Mucosa of rectum (tissue), 2 donors: ENCODE results near the gene AASS.
"Not testable (repeated sequence)": the region's sequence is repeated elsewhere in the genome, so short reads cannot be mapped to it uniquely, and the experiment has no call there.

ENCODE experiments used
- H3K27ac ChIP-seq, 2 donors: one replicate each; pipeline ENCODE4 v1.7.0; 2013; ENCODE audit warnings: inconsistent platforms in 2 of 2, low read depth in 2 of 2, low read length in 2 of 2
- H3K27me3 ChIP-seq, 2 donors: one replicate each; pipeline ENCODE4 v1.7.0; 2013; ENCODE audit warnings: low read length in 2 of 2; ENCODE audit not compliant: control insufficient read depth in 2 of 2, insufficient read depth in 2 of 2
- H3K36me3 ChIP-seq, 2 donors: one replicate each; pipeline ENCODE4 v1.7.0; 2013; ENCODE audit warnings: low read length in 2 of 2; ENCODE audit not compliant: control insufficient read depth in 2 of 2, insufficient read depth in 2 of 2
- H3K4me1 ChIP-seq, 2 donors: one replicate each; pipeline ENCODE4 v1.7.0; 2013; ENCODE audit warnings: low read length in 2 of 2, mild to moderate bottlenecking in 1 of 2; ENCODE audit not compliant: control insufficient read depth in 2 of 2, insufficient read depth in 2 of 2
- H3K4me3 ChIP-seq, 2 donors: one replicate each; pipeline ENCODE4 v1.7.0; 2013; ENCODE audit warnings: low read length in 2 of 2
- H3K9ac ChIP-seq, 2 donors: one replicate each; pipeline ENCODE4 v1.7.0; 2013; ENCODE audit warnings: low read length in 2 of 2, low read depth in 1 of 2, mild to moderate bottlenecking in 1 of 2
- H3K9me3 ChIP-seq, 2 donors: one replicate each; pipeline ENCODE4 v1.7.0; 2013; ENCODE audit warnings: low read length in 2 of 2; ENCODE audit not compliant: control insufficient read depth in 2 of 2
- donor health status: healthy.
- donor health status: Normal muscosa, but diverticular disease.

Gene AASS

GRCh38 chr7:122148081-122148480, 4.0 kb upstream of the AASS start:
- no peak overlapping the region for H3K27ac ChIP-seq
- peaks cover 0 to under 1% of the 10 kb centered on the region in 2 donors for H3K27me3 ChIP-seq
- no peak overlapping the region for H3K4me3 ChIP-seq
- H3K9me3 ChIP-seq: no peaks in the 10 kb centered on the region
- peaks cover 6 to 10% of the 10 kb centered on the region in 2 donors for H3K4me1 ChIP-seq
- H3K36me3 ChIP-seq: no peaks in the 10 kb centered on the region
- H3K9ac ChIP-seq: no peak overlapping the region

- no peak overlapping the region for H3K4me3 ChIP-seq
- H3K4me1 ChIP-seq: peaks cover 6 to 12% of the 10 kb centered on the region in 2 donors
- H3K9ac ChIP-seq: no peak overlapping the region
- H3K9me3 ChIP-seq: no peaks in the 10 kb centered on the region
- peaks cover 0 to 5% of the 10 kb centered on the region in 2 donors for H3K27me3 ChIP-seq
- H3K27ac ChIP-seq: no peak overlapping the region
- H3K36me3 ChIP-seq: no peaks in the 10 kb centered on the region
These were observed 2.0 kb upstream of the AASS start for GRCh38 chr7:122145937-122146645.

- Histone ChIP-seq H3K4me1 (peaks cover 6 to 12% of the 10 kb centered on the region in 2 donors), H3K9me3 (no peaks in the 10 kb centered on the region), H3K36me3 (no peaks in the 10 kb centered on the region), H3K27me3 (peaks cover 0 to 5% of the 10 kb centered on the region in 2 donors), H3K27ac (peak overlapping the region; percentile 84), H3K9ac (peak overlapping the region; percentile 63 to 68), H3K4me3 (peak overlapping the region; percentile 75 to 85)
These were observed 686 bp downstream of the AASS start for GRCh38 chr7:122143376-122143750.

DNA sequence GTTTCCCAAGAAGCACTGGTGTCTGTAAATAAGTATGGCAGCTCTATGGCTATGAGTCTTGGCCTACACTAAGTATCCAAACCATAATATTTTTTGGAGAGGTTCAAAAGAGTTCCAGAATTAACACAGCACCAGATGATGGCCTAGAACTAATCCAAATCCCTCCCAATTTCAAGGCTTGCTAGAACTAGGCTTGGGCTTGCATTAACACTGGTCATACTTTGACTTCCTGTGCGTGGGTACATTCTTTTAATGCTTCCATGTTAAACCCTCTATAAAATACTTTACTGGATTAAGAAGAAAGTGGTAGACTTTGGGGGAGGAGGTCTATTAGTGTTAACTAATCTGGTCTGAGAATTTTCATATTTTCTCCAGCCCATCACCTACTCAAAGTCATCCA, 3.1 kb downstream of the AASS start:
- Histone ChIP-seq H3K4me3 (no peak overlapping the region), H3K27me3 (peaks cover 0 to 5% of the 10 kb centered on the region in 2 donors), H3K36me3 (no peaks in the 10 kb centered on the region), H3K9me3 (no peaks in the 10 kb centered on the region), H3K27ac (no peak overlapping the region), H3K4me1 (peaks cover 6 to 15% of the 10 kb centered on the region in 2 donors), H3K9ac (no peak overlapping the region)

DNA sequence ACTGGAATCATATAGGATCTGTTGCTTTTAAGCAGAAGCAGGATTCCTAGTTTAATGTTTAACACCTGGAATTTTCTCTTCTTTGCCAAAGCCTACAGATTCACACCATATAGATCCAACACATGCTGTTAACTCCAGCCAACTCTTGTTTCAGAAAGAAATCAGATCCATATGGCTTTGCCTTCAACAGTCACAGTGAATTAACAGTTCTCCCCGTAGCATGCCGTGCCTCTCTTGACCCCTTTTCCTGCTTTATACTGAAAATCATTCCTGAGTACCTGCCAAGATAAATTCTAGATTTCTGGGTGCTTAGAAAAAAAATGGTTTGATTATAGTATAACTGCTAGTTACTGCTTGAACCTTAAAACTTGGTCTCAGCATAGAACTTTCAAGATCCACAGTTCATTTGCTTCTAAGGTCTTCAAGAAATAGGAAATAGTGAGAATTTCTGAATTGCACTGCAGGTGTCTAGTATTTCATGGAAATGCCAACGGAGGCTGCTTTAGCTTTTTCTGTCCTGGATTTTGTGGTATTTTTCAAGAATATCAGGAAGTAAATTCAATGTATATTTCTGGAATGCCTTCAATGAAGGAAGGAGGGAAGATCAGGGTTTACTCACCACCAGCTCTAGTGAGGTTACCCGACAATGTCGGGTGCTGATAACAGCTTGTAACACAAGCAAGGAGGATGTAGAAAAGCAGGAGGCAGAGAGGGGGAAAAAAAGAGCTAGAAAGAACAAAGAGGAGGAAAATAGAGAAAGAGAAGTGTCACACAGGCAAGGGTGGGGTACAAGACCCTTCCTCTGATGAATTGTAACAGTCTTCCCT, 6.6 kb downstream of the AASS start:
- H3K27ac ChIP-seq: no peak overlapping the region
- peak overlapping the region; percentile 20 to 28 for H3K4me3 ChIP-seq
- no peaks in the 10 kb centered on the region for H3K27me3 ChIP-seq
- H3K4me1 ChIP-seq: peaks cover 0 to 3% of the 10 kb centered on the region in 2 donors
- H3K36me3 ChIP-seq: no peaks in the 10 kb centered on the region
- H3K9me3 ChIP-seq: no peaks in the 10 kb centered on the region
- no peak overlapping the region for H3K9ac ChIP-seq

DNA sequence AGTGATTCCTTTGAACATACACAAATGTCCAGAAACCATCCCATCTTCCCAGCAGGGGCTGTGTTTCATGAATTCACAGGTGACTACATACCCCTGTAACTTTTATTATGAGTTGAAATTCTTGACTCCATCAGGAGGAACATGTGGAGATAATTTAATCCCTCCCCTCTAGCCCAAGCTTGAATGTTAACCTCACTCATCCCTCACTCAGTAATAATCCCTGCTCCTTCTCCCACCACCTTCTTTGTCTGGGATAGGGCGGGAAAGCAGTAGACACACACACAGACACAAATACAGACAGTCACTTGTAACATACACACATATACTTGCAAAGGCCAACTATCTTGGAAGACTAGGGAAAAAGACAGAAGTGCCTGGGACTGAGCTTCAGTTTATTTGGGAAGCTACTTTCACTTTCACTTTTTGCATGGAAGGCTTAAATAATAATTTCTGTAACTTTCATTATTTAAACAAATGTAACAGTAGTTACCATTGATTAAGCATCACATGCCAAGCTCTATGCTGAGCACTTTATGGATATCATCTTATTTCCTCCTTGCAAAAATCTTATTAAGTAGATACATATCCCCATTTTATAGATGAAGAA, 7.3 kb downstream of the AASS start:
- H3K4me3 ChIP-seq: peak overlapping the region; percentile 20 to 28
- H3K36me3 ChIP-seq: no peaks in the 10 kb centered on the region
- no peaks in the 10 kb centered on the region for H3K27me3 ChIP-seq
- H3K9me3 ChIP-seq: no peaks in the 10 kb centered on the region
- H3K4me1 ChIP-seq: peaks cover 0 to 3% of the 10 kb centered on the region in 2 donors
- H3K27ac ChIP-seq: no peak overlapping the region
- H3K9ac ChIP-seq: no peak overlapping the region

- no peaks in the 10 kb centered on the region for H3K36me3 ChIP-seq
- H3K9ac ChIP-seq: no peak overlapping the region
- H3K9me3 ChIP-seq: no peaks in the 10 kb centered on the region
- no peak overlapping the region for H3K27ac ChIP-seq
- H3K4me1 ChIP-seq: peaks cover 0 to 3% of the 10 kb centered on the region in 2 donors
- H3K4me3 ChIP-seq: no peak overlapping the region
- H3K27me3 ChIP-seq: no peaks in the 10 kb centered on the region
These were observed 8.0 kb downstream of the AASS start for GRCh38 chr7:122136078-122136477.

DNA sequence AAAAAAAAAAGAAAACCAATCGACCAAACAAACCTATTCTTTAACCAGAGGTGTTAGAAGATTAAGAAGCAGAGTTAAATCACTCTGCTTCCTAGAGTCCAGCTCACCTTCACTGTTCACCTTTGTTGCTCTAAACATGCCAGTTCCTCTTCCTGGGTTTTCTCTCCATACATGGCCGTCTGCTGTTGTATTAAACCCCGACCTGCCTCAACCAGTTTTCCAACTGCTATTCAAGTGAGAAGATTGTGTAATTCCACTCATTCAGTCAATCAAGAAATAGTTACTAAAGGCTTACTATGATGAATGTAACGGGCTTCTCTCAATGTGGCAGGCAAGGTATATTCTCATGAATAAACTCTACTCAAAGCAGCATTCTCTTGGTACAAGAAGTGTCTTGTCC, 8.8 kb downstream of the AASS start:
- H3K9me3 ChIP-seq: no peaks in the 10 kb centered on the region
- no peaks in the 10 kb centered on the region for H3K36me3 ChIP-seq
- no peaks in the 10 kb centered on the region for H3K27me3 ChIP-seq
- H3K9ac ChIP-seq: no peak overlapping the region
- peaks cover 0 to 3% of the 10 kb centered on the region in 2 donors for H3K4me1 ChIP-seq
- H3K4me3 ChIP-seq: no peak overlapping the region
- no peak overlapping the region for H3K27ac ChIP-seq

DNA sequence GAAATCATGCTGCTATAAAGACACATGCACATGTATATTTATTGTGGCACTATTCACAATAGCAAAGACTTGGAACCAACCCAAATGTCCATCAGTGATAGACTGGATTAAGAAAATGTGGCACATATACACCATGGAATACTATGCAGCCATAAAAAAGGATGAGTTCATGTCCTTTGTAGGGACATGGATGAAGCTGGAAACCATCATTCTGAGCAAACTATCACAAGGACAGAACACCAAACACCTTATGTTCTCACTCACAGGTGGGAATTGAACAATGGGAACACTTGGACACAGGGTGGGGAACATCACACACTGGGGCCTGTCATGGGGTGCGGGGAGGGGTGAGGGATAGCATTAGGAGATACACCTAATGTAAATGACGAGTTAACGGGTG, 9.3 kb downstream of the AASS start:
- H3K9me3 ChIP-seq, H3K36me3 ChIP-seq, H3K9ac ChIP-seq, H3K27ac ChIP-seq, H3K4me1 ChIP-seq, H3K27me3 ChIP-seq, H3K4me3 ChIP-seq: not testable (repeated sequence)

GRCh38 chr7:122133477-122133876, 10.6 kb downstream of the AASS start:
- Histone ChIP-seq H3K4me3 (no peak overlapping the region), H3K27ac (no peak overlapping the region), H3K9me3 (no peaks in the 10 kb centered on the region), H3K27me3 (no peaks in the 10 kb centered on the region), H3K4me1 (peaks cover 0 to 3% of the 10 kb centered on the region in 2 donors), H3K9ac (no peak overlapping the region), H3K36me3 (no peaks in the 10 kb centered on the region)
